ENCODE measurements around the gene RFFL.
"Not testable (repeated sequence)": the region's sequence is repeated elsewhere in the genome, so short reads cannot be mapped to it uniquely, and the experiment has no call there.

Gene RFFL

DNA sequence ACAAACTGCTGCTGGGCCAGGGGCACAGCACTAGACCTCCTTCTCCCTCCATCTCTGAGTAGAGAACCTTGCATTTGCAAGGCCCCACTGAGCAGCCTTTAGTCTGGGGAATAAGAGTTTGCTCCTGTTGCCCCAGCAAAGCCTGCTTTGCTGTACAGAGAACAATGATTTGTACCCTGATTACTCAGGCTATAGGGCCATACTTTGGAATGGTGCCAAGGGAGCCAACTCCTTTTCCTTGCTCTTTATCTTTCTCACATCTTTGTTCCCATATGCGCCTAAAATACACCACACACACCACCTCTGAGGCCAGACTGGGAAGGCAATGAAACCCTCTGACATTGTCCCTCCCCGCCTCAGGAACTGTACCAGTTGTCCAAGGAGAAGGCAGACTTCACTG is 62.0 kb downstream of the RFFL start:
- DNase-seq, result no peak

- not testable (repeated sequence) for DNase-seq
These were observed 62.5 kb downstream of the RFFL start for GRCh38 chr17:35000965-35001364.

- no peak for DNase-seq
These were observed 64.1 kb downstream of the RFFL start for GRCh38 chr17:34999456-34999855.

DNA sequence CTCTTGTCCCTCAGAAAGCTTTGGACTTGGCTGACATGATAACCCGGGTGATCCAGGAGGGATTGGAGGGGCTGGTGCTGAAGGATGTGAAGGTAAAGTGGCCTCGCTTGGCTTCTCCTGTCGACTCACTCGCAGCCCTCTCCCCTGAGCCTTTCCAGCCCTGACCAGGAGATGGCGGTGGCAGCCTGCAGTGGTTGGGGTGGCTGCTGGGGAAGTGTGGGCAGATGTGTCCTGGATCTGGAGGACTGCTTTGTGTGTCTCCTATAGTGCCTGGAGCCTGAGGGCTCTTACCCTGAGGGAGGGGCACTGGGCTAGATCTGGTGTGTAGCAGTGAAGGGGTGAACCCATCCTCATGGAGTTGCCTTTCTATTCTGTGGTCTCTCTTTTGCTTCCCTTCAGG is 65.3 kb downstream of the RFFL start:
- DNase-seq, result peak; percentile 79

DNA sequence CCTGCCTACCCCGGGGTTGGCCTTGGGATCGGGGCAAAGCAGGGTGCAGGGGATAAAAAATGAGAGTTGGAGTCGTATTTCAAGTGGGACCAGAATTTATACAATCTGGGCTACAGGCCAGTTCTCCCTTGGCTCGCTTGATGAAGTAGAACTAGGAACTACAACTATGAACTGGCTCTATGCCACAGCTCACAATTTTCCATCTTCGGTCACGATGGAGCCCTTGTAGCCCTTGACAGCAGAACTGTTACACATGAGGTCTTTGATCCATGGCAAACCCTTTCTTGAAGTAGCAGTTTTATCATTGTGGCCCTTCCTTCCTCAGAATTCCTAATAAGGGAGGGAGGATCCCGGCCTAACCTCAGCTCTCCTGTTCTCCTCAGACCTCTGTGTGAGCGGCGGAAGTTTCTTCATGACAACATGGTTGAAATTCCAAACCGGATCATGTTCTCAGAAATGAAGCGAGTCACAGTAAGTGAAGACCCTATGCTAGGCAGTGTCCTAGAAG is 66.1 kb downstream of the RFFL start:
- no peak for DNase-seq

GRCh38 chr17:34996422-34997285 is 66.9 kb downstream of the RFFL start:
- no peak for DNase-seq

GRCh38 chr17:34993031-34993430 is 70.5 kb downstream of the RFFL start:
- no peak for DNase-seq

DNA sequence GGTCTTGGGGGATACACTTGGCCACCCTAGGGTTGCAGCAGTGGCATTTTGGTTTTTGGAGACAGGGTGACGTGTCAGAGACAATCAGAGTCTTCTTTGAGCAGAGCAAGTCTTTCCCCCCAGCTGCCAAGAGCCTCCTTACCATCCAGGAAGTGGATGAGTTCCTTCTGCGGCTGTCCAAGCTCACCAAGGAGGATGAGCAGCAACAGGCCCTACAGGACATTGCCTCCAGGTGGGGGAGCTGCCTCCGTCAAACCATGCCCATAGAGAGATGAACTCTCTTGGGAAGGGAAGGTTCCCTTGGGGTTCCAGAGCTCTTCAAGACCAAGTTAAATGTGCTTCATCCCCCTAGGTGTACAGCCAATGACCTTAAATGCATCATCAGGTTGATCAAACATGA is 71.9 kb downstream of the RFFL start:
- no peak for DNase-seq

GRCh38 chr17:34990921-34991365 is 72.6 kb downstream of the RFFL start:
- DNase-seq, result no peak

GRCh38 chr17:34989473-34989872 is 74.0 kb downstream of the RFFL start:
- no peak for DNase-seq

DNA sequence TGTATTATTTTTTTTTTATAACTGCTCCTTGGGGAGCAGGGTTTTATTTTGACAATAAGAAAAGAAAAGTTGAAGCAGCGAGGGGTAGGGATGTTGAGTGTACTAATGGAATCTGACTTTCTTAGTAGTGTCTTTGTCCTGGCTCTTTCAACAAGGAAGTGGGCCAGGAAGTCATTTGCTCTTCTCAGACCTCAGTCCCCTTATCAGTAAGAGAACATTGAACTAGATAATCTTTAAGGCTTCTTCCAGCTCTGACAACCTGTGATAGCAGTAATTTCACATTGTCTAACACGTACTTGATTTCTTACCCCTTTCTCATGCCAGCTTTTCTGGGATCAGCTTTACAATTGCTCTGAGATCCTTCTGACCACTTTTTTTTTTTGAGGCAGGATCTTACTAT is 74.9 kb downstream of the RFFL start:
- DNase-seq, result no peak

- DNase-seq, result no peak
These were observed 76.3 kb downstream of the RFFL start for GRCh38 chr17:34987232-34987631.

DNA sequence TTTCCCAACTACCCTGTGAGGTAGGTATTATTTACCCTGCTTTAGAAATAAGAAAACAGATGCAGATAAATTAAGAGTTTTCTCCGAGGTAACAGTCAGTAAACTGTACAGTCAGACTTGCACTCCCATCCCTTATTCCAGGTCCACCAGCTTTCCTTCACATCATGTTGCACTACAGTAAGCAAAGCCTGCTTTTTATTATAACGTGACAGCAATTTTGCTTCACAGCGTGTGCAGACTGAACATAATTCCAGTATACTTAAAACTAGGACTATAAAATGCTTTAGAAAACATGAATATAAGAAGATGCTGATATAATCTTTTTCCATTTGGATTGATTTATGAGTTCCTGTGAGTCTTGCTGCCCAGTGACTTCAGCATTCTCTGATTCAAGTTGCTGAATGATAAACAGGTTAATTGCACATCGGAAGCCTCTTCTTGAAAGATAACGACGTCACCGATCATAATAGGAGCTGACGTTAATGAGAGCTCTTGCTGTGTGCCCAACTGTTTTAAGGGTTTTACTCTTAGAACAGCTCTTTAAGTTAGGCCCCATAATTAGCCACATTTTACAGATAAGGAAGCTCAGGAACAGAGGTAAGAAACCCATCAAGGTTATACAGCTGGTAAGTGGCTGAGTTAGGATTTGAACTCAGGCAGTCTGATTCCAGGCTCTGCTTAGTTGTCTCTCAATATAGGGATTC is 81.8 kb downstream of the RFFL start:
- no peak for DNase-seq

- DNase-seq, result peak; percentile 62
These were observed 82.6 kb downstream of the RFFL start for GRCh38 chr17:34980681-34981537.

GRCh38 chr17:34980353-34980680 is 83.2 kb downstream of the RFFL start, which contains the start of gene LIG3:
LIG3 (plus strand) TSS chr17:34980512; CDS start chr17:34983006, 2,494 bp downstream.
- peak; percentile 64 for DNase-seq

DNA sequence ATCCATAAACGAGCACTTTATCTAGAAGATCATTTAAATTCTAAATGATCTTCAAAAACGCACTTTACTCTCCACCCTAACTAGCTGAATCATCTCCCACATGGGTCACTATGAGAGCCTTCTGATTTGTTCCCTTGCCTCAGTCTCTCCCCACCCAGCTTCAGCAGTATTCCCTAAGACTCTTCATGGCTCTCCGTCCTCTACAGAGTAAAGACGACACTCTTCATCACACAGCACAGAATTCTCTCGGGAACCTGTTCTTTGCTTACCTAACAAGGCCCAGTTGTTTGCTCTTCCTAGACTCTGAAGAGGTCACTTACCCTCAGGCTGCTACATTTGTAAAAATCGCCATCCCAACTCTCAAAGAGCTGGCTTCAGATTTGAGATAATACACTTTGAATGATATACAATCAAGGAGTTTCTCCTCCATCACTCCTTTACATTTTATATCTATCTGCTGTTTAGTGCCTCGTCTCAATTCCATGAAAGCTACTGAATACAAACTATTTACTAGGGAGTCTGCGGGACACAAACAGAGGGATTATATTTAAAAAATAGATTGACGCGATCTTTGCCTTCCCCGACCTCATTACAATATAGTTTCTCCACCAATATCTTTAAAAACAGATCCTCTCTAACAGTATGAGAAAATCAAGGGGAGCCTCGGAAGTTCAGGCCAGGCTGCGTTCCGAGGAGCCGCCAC is 83.7 kb downstream of the RFFL start:
- DNase-seq, result no peak

DNA sequence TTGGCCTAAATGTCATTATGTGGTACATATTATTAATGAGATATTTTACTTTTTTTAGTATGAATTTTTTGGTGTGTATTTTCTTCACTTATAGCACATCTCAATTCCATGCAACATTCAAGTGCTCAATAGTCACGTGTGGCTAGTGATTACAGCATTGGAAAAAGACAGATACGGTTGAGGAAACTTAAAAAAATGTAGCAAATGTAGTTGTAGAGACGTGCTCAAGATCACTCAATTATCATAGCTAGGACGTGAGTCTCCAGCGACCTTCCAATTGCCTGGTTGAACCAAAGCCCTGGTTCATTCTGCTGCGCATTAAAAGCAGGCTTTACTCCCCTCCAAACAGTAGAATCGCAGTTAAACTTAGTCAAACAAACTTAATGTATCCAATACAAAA is 84.4 kb downstream of the RFFL start:
- no peak for DNase-seq

DNA sequence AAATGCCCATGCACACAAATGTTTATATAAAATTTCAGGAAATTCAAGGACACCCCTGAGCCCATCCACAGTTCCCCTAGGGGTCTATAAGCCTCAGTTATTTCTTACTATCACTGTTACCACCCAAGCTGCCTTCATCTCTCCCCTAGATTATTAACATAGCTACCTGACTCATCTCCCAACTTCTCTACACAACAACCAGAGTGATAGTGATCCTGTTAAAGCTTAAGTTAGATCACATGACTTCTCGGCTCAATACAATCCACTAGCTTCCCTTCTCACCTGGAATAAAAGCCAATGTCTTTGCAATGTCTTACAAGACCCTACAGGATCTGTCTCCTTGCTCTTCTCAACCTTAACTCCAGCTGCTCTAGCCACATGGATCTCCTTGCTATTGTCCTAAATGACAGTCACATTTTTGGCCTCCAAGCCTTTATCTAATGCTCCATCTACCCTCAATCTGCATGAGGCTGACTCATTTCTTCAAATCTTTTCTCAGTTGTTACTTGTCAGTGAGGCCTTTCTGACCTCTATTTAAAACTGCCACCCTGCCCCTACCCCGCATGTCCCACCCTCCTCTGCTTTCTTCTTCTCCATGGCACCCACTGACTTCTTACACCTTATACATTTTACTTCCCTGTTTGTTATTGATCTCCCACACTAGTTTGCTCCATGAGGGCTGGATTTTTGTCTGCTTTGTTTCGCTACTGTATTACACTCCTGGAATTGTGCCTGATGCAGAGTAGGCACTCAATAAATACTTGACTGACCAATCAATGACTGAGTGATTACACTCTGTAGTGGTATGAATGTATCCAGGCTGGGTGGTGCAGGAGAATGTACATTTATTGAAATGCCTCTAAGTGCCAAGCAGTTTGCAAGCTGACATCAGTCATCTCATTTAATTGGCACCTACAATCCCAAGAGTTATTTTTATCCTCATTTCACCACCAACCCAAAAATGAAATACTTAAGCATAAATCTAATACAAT is 88.4 kb downstream of the RFFL start:
- no peak for DNase-seq

DNA sequence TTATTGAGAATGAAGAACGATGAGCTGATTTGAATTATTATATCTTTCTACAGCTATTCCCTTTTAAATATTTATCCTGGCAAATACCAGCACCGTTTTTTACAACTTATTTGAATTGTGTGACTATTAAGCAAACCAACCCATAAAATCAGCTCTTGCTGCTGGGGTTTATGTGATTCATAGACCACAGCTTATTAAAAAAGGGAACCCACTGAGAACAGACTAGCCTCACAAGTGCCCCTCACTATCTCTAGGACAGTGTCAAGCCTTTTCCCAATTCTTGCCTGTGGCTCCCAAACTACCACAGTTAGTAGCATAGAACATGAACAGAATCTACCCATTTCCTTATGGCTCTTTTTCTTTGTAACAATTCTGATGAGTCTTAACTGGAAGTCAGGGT is 89.3 kb downstream of the RFFL start:
- no peak for DNase-seq

DNA sequence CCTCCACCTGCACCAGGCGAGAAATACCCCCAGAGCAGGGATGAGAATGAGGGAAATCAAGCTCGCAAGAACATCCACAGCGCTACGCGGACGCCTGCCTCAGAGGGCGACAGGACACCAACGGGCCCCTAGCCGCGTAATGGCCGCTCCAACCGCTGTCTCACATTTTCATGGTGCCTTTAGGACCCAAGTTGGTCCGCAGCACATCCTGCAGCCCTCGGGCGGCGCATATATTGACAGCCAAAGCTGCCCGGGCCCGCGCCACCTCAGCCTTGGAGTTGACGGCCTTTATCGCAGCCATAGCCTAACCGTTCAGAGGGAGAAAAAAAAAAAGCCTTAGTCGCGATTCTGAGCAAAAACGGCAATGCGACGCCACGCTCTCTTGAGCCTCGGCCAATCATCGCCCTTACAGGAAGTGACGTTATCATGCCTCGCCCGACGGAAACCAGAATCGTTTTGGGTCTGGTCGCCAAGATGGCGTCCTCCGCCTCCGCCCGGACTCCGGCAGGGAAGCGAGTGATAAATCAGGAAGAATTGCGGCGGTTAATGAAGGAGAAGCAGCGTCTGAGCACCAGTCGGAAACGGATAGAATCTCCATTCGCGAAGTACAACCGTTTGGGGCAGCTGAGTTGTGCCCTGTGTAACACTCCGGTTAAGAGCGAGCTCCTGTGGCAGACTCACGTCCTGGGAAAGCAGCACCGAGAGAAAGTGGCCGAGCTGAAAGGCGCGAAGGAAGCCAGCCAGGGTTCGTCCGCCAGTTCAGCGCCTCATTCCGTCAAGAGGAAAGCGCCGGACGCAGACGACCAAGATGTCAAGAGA is 102.2 kb downstream of the RFFL start, which contains the start of the genes CCT6B and ZNF830:
Gene CCT6B (minus strand): TSS at position 368 of the 819 bp plus-strand sequence. CDS start 67 bp downstream, at position 301.
Gene ZNF830 (plus strand): TSS at position 448 of the 819 bp plus-strand sequence. CDS start 27 bp downstream, at position 475.
- peak; percentile 56 for DNase-seq
